Esophagus squamous epithelium (tissue), 4 donors: Measurements from ENCODE around the gene SPAG9.

Experiments
- CTCF ChIP-seq, 6 experiments: fragments of 450-650 bp in 4 of 6; fragments of 200-600 bp in 2 of 6; sonication (generic) in 2 of 6; IDR thresholded peaks; one replicate each; pipeline ENCODE4 v1.5.1; 2016 to 2019; ENCODE audit warnings: antibody characterized with exemption in 6 of 6, mild to moderate bottlenecking in 4 of 6, moderate library complexity in 4 of 6
- POLR2A ChIP-seq, 4 donors: fragments of 450-650 bp; IDR thresholded peaks; one replicate each; pipeline ENCODE4 v1.6.1; 2017; ENCODE audit warnings: antibody characterized with exemption in 4 of 4, mild to moderate bottlenecking in 4 of 4, moderate library complexity in 3 of 4

- TF ChIP-seq CTCF (IDR thresholded peaks at IDR 0.05): no peak
- no peak for TF ChIP-seq POLR2A (IDR thresholded peaks at IDR 0.05)
These were observed 30.3 kb upstream of the SPAG9 start for GRCh38 chr17:51150932-51151331.
